ENCODE data around the gene TMEM91. TPM values are rescaled to one million over a fixed set of nuclear protein-coding genes. Genes with fewer than 3 reads are reported as not detected.

The TMEM91 gene
- total RNA-seq, 1 donor from 2014 or later = 14.3 TPM

DNA sequence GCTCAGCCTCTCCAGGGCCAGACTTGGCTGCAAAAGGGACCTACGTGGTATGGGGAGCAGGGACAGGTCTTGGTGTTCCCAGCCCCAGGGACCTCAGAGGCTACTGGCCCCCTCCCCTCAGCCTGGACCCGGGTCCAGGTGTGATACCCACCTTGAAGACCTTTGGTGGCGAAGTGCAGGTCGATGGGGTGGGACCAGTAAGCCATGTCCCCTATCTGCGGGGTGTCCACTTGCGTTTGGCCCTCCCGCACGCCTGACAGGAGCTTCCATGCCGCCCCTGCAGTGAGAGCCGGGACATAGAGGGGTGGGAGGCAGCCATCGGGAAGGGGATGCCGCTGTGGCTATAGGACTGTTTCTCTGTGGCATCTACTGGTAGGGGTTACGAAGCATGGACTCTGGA lies 18.6 kb upstream of the TMEM91 start:
- Mint-ChIP-seq H3K36me3 (ENCODE audit: insufficient read depth) (no peaks in the 10 kb centered on the region), H3K27me3 (peaks cover 18% of the 10 kb centered on the region), H3K4me1 (ENCODE audit: low read depth) (peaks cover 4% of the 10 kb centered on the region), H3K9me3 (ENCODE audit: low read depth) (no peaks in the 10 kb centered on the region), H3K4me3 (ENCODE audit: low read depth) (no peak overlapping the region), H3K27ac (no peak overlapping the region)
- no peak for DNase-seq (ENCODE audit: low spot score, unreplicated experiment)
- TF ChIP-seq, protein P1, sequence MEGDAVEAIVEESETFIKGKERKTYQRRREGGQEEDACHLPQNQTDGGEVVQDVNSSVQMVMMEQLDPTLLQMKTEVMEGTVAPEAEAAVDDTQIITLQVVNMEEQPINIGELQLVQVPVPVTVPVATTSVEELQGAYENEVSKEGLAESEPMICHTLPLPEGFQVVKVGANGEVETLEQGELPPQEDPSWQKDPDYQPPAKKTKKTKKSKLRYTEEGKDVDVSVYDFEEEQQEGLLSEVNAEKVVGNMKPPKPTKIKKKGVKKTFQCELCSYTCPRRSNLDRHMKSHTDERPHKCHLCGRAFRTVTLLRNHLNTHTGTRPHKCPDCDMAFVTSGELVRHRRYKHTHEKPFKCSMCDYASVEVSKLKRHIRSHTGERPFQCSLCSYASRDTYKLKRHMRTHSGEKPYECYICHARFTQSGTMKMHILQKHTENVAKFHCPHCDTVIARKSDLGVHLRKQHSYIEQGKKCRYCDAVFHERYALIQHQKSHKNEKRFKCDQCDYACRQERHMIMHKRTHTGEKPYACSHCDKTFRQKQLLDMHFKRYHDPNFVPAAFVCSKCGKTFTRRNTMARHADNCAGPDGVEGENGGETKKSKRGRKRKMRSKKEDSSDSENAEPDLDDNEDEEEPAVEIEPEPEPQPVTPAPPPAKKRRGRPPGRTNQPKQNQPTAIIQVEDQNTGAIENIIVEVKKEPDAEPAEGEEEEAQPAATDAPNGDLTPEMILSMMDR (IDR thresholded peaks at IDR 0.05; ENCODE audit: unreplicated experiment) = no peak

DNA sequence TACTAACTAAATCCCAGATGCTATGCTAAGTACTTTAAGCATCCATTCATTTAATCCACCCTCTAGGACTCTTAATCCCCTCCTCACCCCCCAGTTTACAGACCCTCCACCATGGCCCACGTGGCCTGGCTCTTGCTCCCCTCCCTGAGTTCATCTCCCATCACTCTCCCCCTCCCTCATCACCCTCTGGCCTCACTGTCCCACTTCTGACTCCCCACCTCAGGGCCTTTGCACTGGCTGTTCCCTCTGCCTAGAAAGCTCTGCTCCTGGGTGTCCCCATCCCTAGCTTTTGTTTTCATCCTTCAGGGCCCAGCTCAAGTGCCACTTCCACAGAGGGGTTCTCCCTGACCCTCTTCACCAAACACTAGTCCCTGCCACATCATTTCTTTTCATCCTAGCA lies 16.6 kb upstream of the TMEM91 start:
- H3K4me3 Mint-ChIP-seq (ENCODE audit: low read depth) = no peak overlapping the region
- H3K27ac Mint-ChIP-seq = no peak overlapping the region
- H3K36me3 Mint-ChIP-seq (ENCODE audit: insufficient read depth) = no peaks in the 10 kb centered on the region
- no peaks in the 10 kb centered on the region for H3K9me3 Mint-ChIP-seq (ENCODE audit: low read depth)
- TF ChIP-seq, protein P1 (IDR thresholded peaks at IDR 0.05; ENCODE audit: unreplicated experiment) = no peak
- H3K4me1 Mint-ChIP-seq (ENCODE audit: low read depth) = peaks cover 4% of the 10 kb centered on the region
- DNase-seq (ENCODE audit: low spot score, unreplicated experiment) = no peak
- H3K27me3 Mint-ChIP-seq = peaks cover 10% of the 10 kb centered on the region

DNA sequence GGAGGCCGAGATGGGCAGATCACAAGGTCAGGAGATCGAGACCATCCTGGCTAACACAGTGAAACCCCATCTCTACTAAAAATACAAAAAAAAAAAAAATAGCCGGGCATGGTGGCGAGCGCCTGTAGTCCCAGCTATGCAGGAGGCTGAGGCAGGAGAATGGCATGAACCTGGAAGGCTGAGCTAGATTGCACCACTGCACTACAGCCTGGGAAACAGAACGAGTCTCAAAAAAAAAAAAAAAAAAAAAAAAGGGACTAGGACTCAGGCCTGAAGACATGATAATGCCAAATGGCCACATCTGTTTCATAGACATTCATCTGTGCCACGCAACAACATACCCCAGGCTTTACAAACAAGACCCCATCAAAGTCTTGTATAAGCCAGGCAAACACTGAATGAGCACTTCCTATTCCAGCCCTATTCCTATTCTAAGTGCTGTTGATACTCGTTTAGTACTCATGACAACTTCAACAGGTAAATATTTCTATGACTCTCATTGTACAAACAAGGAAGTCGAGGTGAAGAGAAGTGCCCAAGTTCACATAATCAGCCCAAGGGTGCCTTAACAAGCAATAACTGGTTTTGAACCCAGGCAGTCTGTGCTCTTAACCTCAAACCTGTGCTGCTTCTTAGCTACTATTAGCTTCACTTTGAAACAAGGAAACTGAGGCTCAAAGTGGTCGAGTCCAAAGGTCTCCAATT lies 14.0 kb upstream of the TMEM91 start:
- no peaks in the 10 kb centered on the region for H3K27me3 Mint-ChIP-seq
- TF ChIP-seq, protein P1 (IDR thresholded peaks at IDR 0.05; ENCODE audit: unreplicated experiment) = no peak
- H3K27ac Mint-ChIP-seq = no peak overlapping the region
- H3K9me3 Mint-ChIP-seq (ENCODE audit: low read depth) = no peaks in the 10 kb centered on the region
- no peak for DNase-seq (ENCODE audit: low spot score, unreplicated experiment)
- H3K4me1 Mint-ChIP-seq (ENCODE audit: low read depth) = peaks cover 9% of the 10 kb centered on the region
- H3K36me3 Mint-ChIP-seq (ENCODE audit: insufficient read depth) = peaks cover 3% of the 10 kb centered on the region
- H3K4me3 Mint-ChIP-seq (ENCODE audit: low read depth) = peak overlapping the region; percentile 93

DNA sequence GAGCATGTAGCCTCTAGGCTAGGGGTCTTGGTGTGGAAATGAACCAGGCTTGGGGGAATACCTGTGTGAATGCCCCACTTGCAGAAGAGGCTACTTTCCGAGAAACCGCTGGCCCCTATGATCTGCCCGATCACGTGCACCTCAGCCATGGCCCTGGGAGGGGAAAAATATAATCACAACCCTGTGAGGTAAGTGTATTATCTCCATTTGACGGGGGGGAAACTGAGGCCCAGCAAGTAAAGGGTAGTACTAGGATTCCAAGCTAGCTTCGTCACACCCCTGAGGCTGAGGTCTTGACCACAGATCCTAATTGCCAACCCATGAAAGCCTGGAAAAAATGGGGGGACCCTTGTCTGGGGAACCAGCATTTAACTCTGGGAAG lies 13.0 kb upstream of the TMEM91 start:
- Mint-ChIP-seq H3K9me3 (ENCODE audit: low read depth) (no peaks in the 10 kb centered on the region), H3K27me3 (no peaks in the 10 kb centered on the region), H3K36me3 (ENCODE audit: insufficient read depth) (peaks cover 3% of the 10 kb centered on the region), H3K27ac (peak overlapping the region; percentile 100), H3K4me3 (ENCODE audit: low read depth) (peak overlapping the region; percentile 93), H3K4me1 (ENCODE audit: low read depth) (peaks cover 11% of the 10 kb centered on the region)
- TF ChIP-seq, protein P1 (IDR thresholded peaks at IDR 0.05; ENCODE audit: unreplicated experiment) = no peak
- DNase-seq (ENCODE audit: low spot score, unreplicated experiment) = no peak

DNA sequence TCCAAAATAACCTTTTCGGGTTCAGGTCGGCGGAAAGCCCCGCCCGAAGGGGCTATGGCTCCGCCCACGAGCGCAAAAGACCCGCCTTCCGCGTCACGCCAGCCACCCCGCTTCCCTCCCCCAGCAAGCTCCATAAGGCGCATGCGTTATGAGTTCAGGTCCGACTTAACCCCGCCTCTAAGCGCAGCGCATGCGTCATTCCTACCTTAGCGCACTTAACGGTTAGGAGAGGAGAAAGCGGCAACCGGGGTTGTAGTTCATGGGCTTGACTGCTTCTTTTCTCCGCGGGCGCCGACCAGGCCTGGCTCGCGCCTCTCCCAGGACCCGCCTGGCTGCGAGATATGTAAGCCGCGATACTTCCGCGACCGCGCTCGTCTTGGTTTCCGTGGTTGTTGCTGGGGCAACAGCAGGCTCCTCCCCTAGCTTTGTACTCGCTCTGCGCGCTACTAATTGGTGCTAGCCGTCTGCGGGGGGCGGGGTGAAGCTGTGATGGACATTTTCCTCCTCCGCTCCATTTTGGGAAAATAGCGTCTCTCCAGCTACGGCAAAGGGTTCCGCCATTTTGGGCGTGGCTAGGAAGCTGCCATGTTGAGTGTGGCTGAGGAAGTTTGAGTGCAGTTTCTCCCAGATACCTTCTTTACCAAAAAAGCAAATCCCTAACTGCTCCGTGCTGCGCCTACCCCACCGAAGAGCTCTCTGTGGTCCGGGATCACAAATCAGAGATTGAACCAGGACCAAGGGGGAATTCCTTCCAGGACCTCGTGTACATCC lies 12.4 kb upstream of the TMEM91 start, which contains the start of gene B9D2:
TSS of gene B9D2 (minus strand) at position 397 of the 771 bp plus-strand sequence. CDS start 630 bp downstream, outside the sequence.
- Mint-ChIP-seq H3K27me3 (no peaks in the 10 kb centered on the region), H3K4me3 (ENCODE audit: low read depth) (peak within 1 kb of the TSS; percentile 93), H3K36me3 (ENCODE audit: insufficient read depth) (peaks cover 3% of the 10 kb centered on the region), H3K4me1 (ENCODE audit: low read depth) (peaks cover 11% of the 10 kb centered on the region), H3K27ac (peak within 1 kb of the TSS; percentile 100), H3K9me3 (ENCODE audit: low read depth) (no peaks in the 10 kb centered on the region)
- TF ChIP-seq, protein P1 (IDR thresholded peaks at IDR 0.05; ENCODE audit: unreplicated experiment) = no peak
- DNase-seq (ENCODE audit: low spot score, unreplicated experiment) = peak; percentile 89
